B cell (primary cell): ENCODE data around the gene PFKFB3. TPM values are rescaled to one million over a fixed set of nuclear protein-coding genes. Genes with fewer than 3 reads are reported as not detected.

ENCODE experiments used
- ATAC-seq: fragments of 200-7000 bp; cut with Tn5 transposase; one replicate; pipeline ENCODE4 v1.10.0; 2021; ENCODE audit warnings: low read depth, mild to moderate bottlenecking, moderate number of reproducible peaks, moderate library complexity
- CTCF ChIA-PET: fragments of 350-600 bp; sonication (Branson Sonifier 250); formaldehyde crosslinking; loops from one replicate; lab custom pipeline; 2021; ENCODE audit warnings: antibody characterized with exemption, inconsistent platforms; lab: Charles Lee
- POLR2A ChIA-PET: fragments of 350-600 bp; sonication (Branson Sonifier 250); formaldehyde crosslinking; loops from one replicate; lab custom pipeline; 2021; ENCODE audit warnings: antibody characterized with exemption; lab: Charles Lee
- DNase-seq: peaks from one replicate; pipeline ENCODE4 v3.0.0; 2013
- H2AFZ ChIP-seq: 2 replicates; pipeline ENCODE4 v1.6.1; 2012; ENCODE audit warnings: mild to moderate bottlenecking, low read depth, low read length; ENCODE audit not compliant: insufficient read depth, poor library complexity, severe bottlenecking
- H3K27ac ChIP-seq, 2 donors: 1 replicate in 1 of 2; 2 replicates in 1 of 2; pipeline ENCODE4 v1.5.1; 2012 to 2013; ENCODE audit warnings: low read length in 2 of 2, mild to moderate bottlenecking in 2 of 2, moderate library complexity in 1 of 2
- H3K27me3 ChIP-seq, 4 experiments: fragments of 200-600 bp in 1 of 4; sonication (generic) in 1 of 4; replicated peaks in 1 of 4; 1 replicate in 2 of 4; 2 replicates in 2 of 4; pipeline versions ENCODE4 v1.6.1 to v1.7.0; 2013 to 2016; ENCODE audit warnings: low read length in 3 of 4, mild to moderate bottlenecking in 2 of 4, mixed read lengths in 1 of 4, moderate library complexity in 1 of 4; ENCODE audit not compliant: insufficient read depth in 4 of 4, control insufficient read depth in 3 of 4; ENCODE audit errors: control extremely low read depth in 1 of 4
- H3K36me3 ChIP-seq, 2 experiments: replicated peaks in 1 of 2; 1 replicate in 1 of 2; 2 replicates in 1 of 2; pipeline versions ENCODE4 v1.6.1 to v1.7.1; 2013; ENCODE audit warnings: low read length in 1 of 2; ENCODE audit not compliant: insufficient read depth in 2 of 2, control insufficient read depth in 1 of 2; ENCODE audit errors: control extremely low read depth in 1 of 2, extremely low read depth in 1 of 2
- H3K4me1 ChIP-seq, 2 donors: fragments of 200-600 bp in 1 of 2; sonication (generic) in 1 of 2; 1 replicate in 1 of 2; 2 replicates in 1 of 2; pipeline versions ENCODE4 v1.5.1 to v1.6.1; 2013 to 2017; ENCODE audit warnings: low read length in 2 of 2; ENCODE audit not compliant: control insufficient read depth in 2 of 2, insufficient read depth in 2 of 2
- H3K4me2 ChIP-seq: replicated peaks from 2 replicates; pipeline ENCODE3; 2012; ENCODE audit warnings: mild to moderate bottlenecking, low read depth, low read length; ENCODE audit not compliant: poor library complexity, severe bottlenecking
- H3K4me3 ChIP-seq, 5 experiments: fragments of 200-600 bp in 1 of 5; sonication (generic) in 1 of 5; 1 replicate in 3 of 5; 2 replicates in 2 of 5; pipeline versions ENCODE4 v1.5.1 to v1.7.0; 2011 to 2016; ENCODE audit warnings: low read length in 4 of 5, mild to moderate bottlenecking in 4 of 5, low read depth in 2 of 5, control low read depth in 1 of 5, moderate library complexity in 1 of 5; ENCODE audit not compliant: insufficient read depth in 1 of 5; ENCODE audit errors: control extremely low read depth in 1 of 5, extremely low read depth in 1 of 5
- H3K79me2 ChIP-seq: fragments of 200-600 bp; sonication (generic); one replicate; pipeline ENCODE4 v1.6.0; 2016; ENCODE audit warnings: low read length; ENCODE audit not compliant: control insufficient read depth, insufficient read depth
- H3K9ac ChIP-seq: fragments of 200-600 bp; sonication (generic); 2 replicates; pipeline ENCODE4 v1.6.1; 2017; ENCODE audit warnings: mild to moderate bottlenecking, low read length, moderate library complexity
- H3K9me3 ChIP-seq, 3 donors: one replicate each; pipeline versions ENCODE4 v1.6.1 to v1.7.1; 2013; ENCODE audit warnings: low read length in 2 of 3; ENCODE audit not compliant: control insufficient read depth in 2 of 3, insufficient read depth in 1 of 3; ENCODE audit errors: control extremely low read depth in 1 of 3
- H4K20me1 ChIP-seq: 2 replicates; pipeline ENCODE4 v1.6.0; 2012; ENCODE audit warnings: mild to moderate bottlenecking, low read length; ENCODE audit not compliant: insufficient read depth, control insufficient read depth, poor library complexity, severe bottlenecking
- H3K27ac Mint-ChIP-seq: one replicate; pipeline ENCODE4 v1.8.0; 2021; ENCODE audit warnings: mixed read lengths
- H3K27me3 Mint-ChIP-seq: one replicate; pipeline ENCODE4 v1.8.0; 2021; ENCODE audit warnings: mixed read lengths
- H3K4me1 Mint-ChIP-seq: one replicate; pipeline ENCODE4 v1.8.0; 2021; ENCODE audit warnings: mixed read lengths
- H3K4me3 Mint-ChIP-seq: one replicate; pipeline ENCODE4 v1.8.0; 2021; ENCODE audit warnings: mixed read lengths
- H3K9me3 Mint-ChIP-seq: one replicate; pipeline ENCODE4 v1.8.0; 2022; ENCODE audit warnings: mixed read lengths; ENCODE audit not compliant: insufficient read depth
- CTCF ChIP-seq: fragments of 200-600 bp; IDR thresholded peaks from one replicate; pipeline ENCODE4 v1.8.0; 2022; ENCODE audit warnings: antibody characterized with exemption, mild to moderate bottlenecking
- EZH2 ChIP-seq: IDR thresholded peaks from 2 replicates; pipeline ENCODE4 v1.6.1; 2012; ENCODE audit warnings: borderline replicate concordance, low read depth, mild to moderate bottlenecking, moderate library complexity, low read length; ENCODE audit not compliant: insufficient read depth, poor library complexity, severe bottlenecking
- WGBS: methylation state at CpG from one replicate; pipeline ENCODE4 v1.1.5; 2013; ENCODE audit warnings: missing lambda C conversion rate; ENCODE audit not compliant: insufficient coverage; 5-methylcytosine and 5-hydroxymethylcytosine counted together
- intact Hi-C: fragments of 100-400 bp; cut with micrococcal nuclease; formaldehyde crosslinking; loops from one replicate; pipeline ENCODE4 v1.10.0; 2022
- polyA plus RNA-seq: library from polyadenylated mRNA; depleted of rRNA; stranded (reverse); fragments of >200 nt; gene quantifications from 2 replicates; pipeline ENCODE4 v1.2.3, GENCODE V29; 2012
- total RNA-seq, 2 donors: library from RNA; stranded (reverse); fragments of 120-200 nt in 1 of 2; gene quantifications; 1 replicate in 1 of 2; 2 replicates in 1 of 2; pipeline versions ENCODE4 v1.2.3 to v1.2.4, GENCODE V29; 2013 to 2022

The PFKFB3 gene
- total and polyA plus RNA-seq, 2 donors (not counting 1 experiment from before 2014, with no cell fraction given) = 13.2 to 239 TPM

DNA sequence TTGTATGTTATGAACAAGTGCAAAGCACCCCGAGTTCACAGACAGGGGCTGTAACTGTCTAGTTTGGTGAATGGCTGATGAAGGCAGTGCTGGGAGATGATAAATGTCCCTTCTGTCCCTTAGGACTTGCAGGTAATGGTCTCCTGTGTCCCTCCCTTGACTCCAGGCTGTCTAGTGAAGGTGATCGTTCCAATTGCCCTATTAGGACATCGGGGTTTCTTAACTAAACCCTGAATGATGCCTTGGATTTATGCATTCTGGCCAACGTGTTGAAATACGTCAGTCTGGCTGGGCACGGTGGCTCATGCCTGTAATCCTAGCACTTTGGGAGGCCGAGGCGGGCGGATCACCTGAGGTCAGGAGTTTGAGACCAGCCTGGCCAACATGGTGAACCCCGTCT is 69.4 kb downstream of the PFKFB3 start:
- Histone ChIP-seq H3K4me2 (no peak overlapping the region), H3K27ac (no peak overlapping the region), H3K4me1 (peaks cover 7 to 30% of the 10 kb centered on the region in 2 donors), H3K9ac (no peak overlapping the region), H2AFZ (no peak overlapping the region), H3K4me3 (no peak overlapping the region), H4K20me1 (no peaks in the 10 kb centered on the region), H3K9me3 (peaks cover 0 to 6% (median 0%) of the 10 kb centered on the region in 3 donors), H3K79me2 (no peaks in the 10 kb centered on the region), H3K27me3 (peaks cover 0 to 5% (median 0%) of the 10 kb centered on the region in 4 experiments), H3K36me3 (no peaks in the 10 kb centered on the region)
- ATAC-seq (no peak), DNase-seq (no peak)
- Mint-ChIP-seq H3K27ac (no peak overlapping the region), H3K9me3 (no peaks in the 10 kb centered on the region), H3K27me3 (no peaks in the 10 kb centered on the region), H3K4me3 (no peak overlapping the region), H3K4me1 (peaks cover 47% of the 10 kb centered on the region)
- POLR2A ChIA-PET = no interaction called here
- 98% methylated on average over 8 of the region's 10 CpGs for WGBS
- CTCF ChIA-PET = interaction anchor here (1.3 kb wide), 1 partner anchor 129 kb away, joined by 4 read pairs; no protein-coding TSS in a partner anchor
- intact Hi-C loops = loop anchor here (10.0 kb wide), 1 partner anchor 113 kb away; no protein-coding TSS in a partner anchor
- TF ChIP-seq CTCF = no peak
- no peak for TF ChIP-seq EZH2

GRCh38 chr10:6273351-6273750 is 70.6 kb downstream of the PFKFB3 start:
- H3K36me3 ChIP-seq = no peaks in the 10 kb centered on the region
- no peak for TF ChIP-seq CTCF
- TF ChIP-seq EZH2 = no peak
- ChIA-PET CTCF (no interaction called here), POLR2A (no interaction called here)
- no peak overlapping the region for H3K4me3 Mint-ChIP-seq
- no peak overlapping the region for H3K9ac ChIP-seq
- H3K27me3 ChIP-seq = peaks cover 0 to 5% (median 0%) of the 10 kb centered on the region in 4 experiments
- H3K4me3 ChIP-seq = no peak overlapping the region
- no peak overlapping the region for H3K27ac Mint-ChIP-seq
- WGBS = 97% methylated on average over 11 of the region's 11 CpGs
- H3K4me1 ChIP-seq = peaks cover 7 to 26% of the 10 kb centered on the region in 2 donors
- DNase-seq = no peak
- no peaks in the 10 kb centered on the region for H3K9me3 Mint-ChIP-seq
- no peak overlapping the region for H3K27ac ChIP-seq
- H3K4me2 ChIP-seq = no peak overlapping the region
- no peaks in the 10 kb centered on the region for H3K27me3 Mint-ChIP-seq
- no peaks in the 10 kb centered on the region for H4K20me1 ChIP-seq
- no peaks in the 10 kb centered on the region for H3K79me2 ChIP-seq
- ATAC-seq = no peak
- peaks cover 0 to 6% (median 0%) of the 10 kb centered on the region in 3 donors for H3K9me3 ChIP-seq
- intact Hi-C loops = loop anchor here (10.0 kb wide), 1 partner anchor 111 kb away; no protein-coding TSS in a partner anchor
- peaks cover 40% of the 10 kb centered on the region for H3K4me1 Mint-ChIP-seq
- H2AFZ ChIP-seq = no peak overlapping the region
